Esophagus squamous epithelium (tissue), 4 donors: ENCODE results near the gene ISYNA1.

Source experiments
- CTCF ChIP-seq, 6 experiments: fragments of 450-650 bp in 4 of 6; fragments of 200-600 bp in 2 of 6; sonication (generic) in 2 of 6; IDR thresholded peaks; one replicate each; pipeline ENCODE4 v1.5.1; 2016 to 2019; ENCODE audit warnings: antibody characterized with exemption in 6 of 6, mild to moderate bottlenecking in 4 of 6, moderate library complexity in 4 of 6
- POLR2A ChIP-seq, 4 donors: fragments of 450-650 bp; IDR thresholded peaks; one replicate each; pipeline ENCODE4 v1.6.1; 2017; ENCODE audit warnings: antibody characterized with exemption in 4 of 4, mild to moderate bottlenecking in 4 of 4, moderate library complexity in 3 of 4

GRCh38 chr19:18428173-18428786 lies 9.7 kb downstream of the ISYNA1 start:
- no peak for TF ChIP-seq POLR2A (IDR thresholded peaks at IDR 0.05)
- TF ChIP-seq CTCF (IDR thresholded peaks at IDR 0.05) = no peak
